ENCODE results near the gene PLSCR1.

Gene PLSCR1

DNA sequence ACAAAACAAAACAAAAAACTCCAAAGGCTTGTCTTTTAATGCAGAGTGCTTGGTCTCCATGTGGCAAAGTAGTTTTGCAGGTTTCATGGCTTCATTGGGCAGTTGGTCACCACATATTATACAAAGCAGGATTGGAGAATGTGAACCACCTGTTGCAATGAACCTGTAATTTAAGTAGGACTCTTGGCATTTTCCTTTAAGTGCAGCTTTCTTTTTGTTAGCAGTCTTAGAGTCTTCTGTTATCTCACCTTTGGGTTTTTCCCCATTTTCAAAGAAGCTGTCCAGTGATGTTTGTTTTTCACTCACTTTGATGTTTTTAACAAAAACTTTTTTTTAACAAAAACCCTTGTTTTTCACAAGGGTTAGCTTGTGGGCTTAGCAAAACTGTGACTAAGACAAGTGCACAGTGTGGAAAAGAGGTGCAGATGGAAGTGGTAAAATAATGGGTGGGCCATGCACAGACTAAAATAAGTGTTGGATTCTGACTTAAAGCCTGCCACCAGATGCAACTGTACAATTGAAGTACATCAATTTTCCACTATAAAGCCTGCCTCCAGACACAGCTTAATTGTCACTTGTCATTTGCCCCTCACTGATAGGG is 2.9 kb upstream of the PLSCR1 start:
- Histone ChIP-seq H3K27me3 (ENCODE audit: low read length) (no peaks in the 10 kb centered on the region), H3K79me2 (ENCODE audit: insufficient read depth, low read length) (no peaks in the 10 kb centered on the region), H3K4me3 (ENCODE audit: insufficient read depth, low read length, poor library complexity, severe bottlenecking) (no peak overlapping the region), H2AFZ (ENCODE audit: low read depth, low read length, severe bottlenecking) (no peak overlapping the region), H3K9me3 (ENCODE audit: insufficient read depth, low read length) (no peaks in the 10 kb centered on the region), H4K20me1 (ENCODE audit: low read depth, low read length) (no peaks in the 10 kb centered on the region), H3K9me2 (replicated peaks; ENCODE audit: insufficient read depth, low read length) (no peaks in the 10 kb centered on the region), H3K9ac (ENCODE audit: low read length) (no peak overlapping the region), H3F3A (ENCODE audit: insufficient read depth) (no peaks in the 10 kb centered on the region), H3K4me2 (ENCODE audit: low read depth, low read length, poor library complexity, severe bottlenecking) (no peak overlapping the region), H3K36me3 (ENCODE audit: low read length) (no peaks in the 10 kb centered on the region), H3K27ac (ENCODE audit: low read depth, low read length) (no peak overlapping the region)
- TF ChIP-seq EZH2phosphoT487 (conservative IDR thresholded peaks at IDR 0.05; ENCODE audit: low read length) (no peak), CTCF (IDR thresholded peaks at IDR 0.05; ENCODE audit: insufficient read depth, low read length, poor library complexity, severe bottlenecking) (no peak)

DNA sequence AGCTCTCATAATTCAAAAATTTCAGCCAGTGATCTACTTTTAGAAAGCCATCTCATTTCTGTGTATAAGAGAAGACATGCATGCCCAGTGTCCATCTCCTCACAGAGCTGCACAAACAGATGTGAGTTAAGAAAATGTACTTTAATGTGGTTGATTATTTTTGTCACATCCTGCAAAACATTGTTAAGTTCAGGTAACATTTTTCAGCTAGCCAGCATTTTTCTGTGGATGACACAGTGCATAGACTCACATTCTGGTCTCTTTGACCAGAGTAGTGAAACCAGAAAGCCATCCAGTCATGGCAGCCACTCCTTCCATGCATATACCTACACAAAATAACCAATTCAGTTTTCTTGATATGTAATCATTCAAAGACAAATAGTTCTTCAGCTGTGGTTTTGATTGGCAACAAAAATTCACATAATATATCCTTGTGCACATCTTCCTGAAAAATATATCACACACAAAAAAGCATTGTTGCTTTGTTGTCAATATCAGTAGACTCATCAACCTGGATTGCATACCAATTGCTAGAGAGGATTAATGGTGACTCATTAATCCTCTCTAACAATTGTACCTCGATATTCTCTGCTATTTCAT is 2.1 kb upstream of the PLSCR1 start:
- Histone ChIP-seq H3K27ac (ENCODE audit: low read depth, low read length) (no peak overlapping the region), H3K4me2 (ENCODE audit: low read depth, low read length, poor library complexity, severe bottlenecking) (no peak overlapping the region), H3K27me3 (ENCODE audit: low read length) (no peaks in the 10 kb centered on the region), H3K9me3 (ENCODE audit: insufficient read depth, low read length) (no peaks in the 10 kb centered on the region), H2AFZ (ENCODE audit: low read depth, low read length, severe bottlenecking) (no peak overlapping the region), H3K9me2 (replicated peaks; ENCODE audit: insufficient read depth, low read length) (no peaks in the 10 kb centered on the region), H3K36me3 (ENCODE audit: low read length) (no peaks in the 10 kb centered on the region), H3F3A (ENCODE audit: insufficient read depth) (no peaks in the 10 kb centered on the region), H4K20me1 (ENCODE audit: low read depth, low read length) (no peaks in the 10 kb centered on the region), H3K4me3 (ENCODE audit: insufficient read depth, low read length, poor library complexity, severe bottlenecking) (no peak overlapping the region), H3K79me2 (ENCODE audit: insufficient read depth, low read length) (no peaks in the 10 kb centered on the region), H3K9ac (ENCODE audit: low read length) (no peak overlapping the region)
- TF ChIP-seq EZH2phosphoT487 (conservative IDR thresholded peaks at IDR 0.05; ENCODE audit: low read length) (no peak), CTCF (IDR thresholded peaks at IDR 0.05; ENCODE audit: insufficient read depth, low read length, poor library complexity, severe bottlenecking) (no peak)

- peak overlapping the region; percentile 60 for H3K4me3 ChIP-seq (ENCODE audit: insufficient read depth, low read length, poor library complexity, severe bottlenecking)
- no peak for TF ChIP-seq CTCF (IDR thresholded peaks at IDR 0.05; ENCODE audit: insufficient read depth, low read length, poor library complexity, severe bottlenecking)
- TF ChIP-seq EZH2phosphoT487 (conservative IDR thresholded peaks at IDR 0.05; ENCODE audit: low read length), result no peak
- no peaks in the 10 kb centered on the region for H4K20me1 ChIP-seq (ENCODE audit: low read depth, low read length)
- peak overlapping the region; percentile 64 for H2AFZ ChIP-seq (ENCODE audit: low read depth, low read length, severe bottlenecking)
- H3K79me2 ChIP-seq (ENCODE audit: insufficient read depth, low read length), result no peaks in the 10 kb centered on the region
- no peaks in the 10 kb centered on the region for H3F3A ChIP-seq (ENCODE audit: insufficient read depth)
- H3K27me3 ChIP-seq (ENCODE audit: low read length), result no peaks in the 10 kb centered on the region
- no peaks in the 10 kb centered on the region for H3K36me3 ChIP-seq (ENCODE audit: low read length)
- peak overlapping the region; percentile 50 for H3K4me2 ChIP-seq (ENCODE audit: low read depth, low read length, poor library complexity, severe bottlenecking)
- H3K9me2 ChIP-seq (replicated peaks; ENCODE audit: insufficient read depth, low read length), result no peaks in the 10 kb centered on the region
- H3K27ac ChIP-seq (ENCODE audit: low read depth, low read length), result no peak overlapping the region
- no peaks in the 10 kb centered on the region for H3K9me3 ChIP-seq (ENCODE audit: insufficient read depth, low read length)
- H3K9ac ChIP-seq (ENCODE audit: low read length), result peak overlapping the region; percentile 63
Observed at GRCh38 chr3:146544929-146545528, 622 bp upstream of the PLSCR1 start.

All from SU-DHL-6 (cell line).